Pancreas (tissue), 10 donors: Measurements from ENCODE around the gene ABI3BP. TPM values are rescaled to one million over a fixed set of nuclear protein-coding genes. Genes with fewer than 3 reads are reported as not detected.
"Not testable (repeated sequence)": the region's sequence is repeated elsewhere in the genome, so short reads cannot be mapped to it uniquely, and the experiment has no call there.

ENCODE experiments used
- ATAC-seq, 4 donors: fragments of 200-7000 bp; cut with Tn5 transposase; one replicate each; pipeline versions ENCODE4 v1.8.0 to v1.9.1; 2020; ENCODE audit warnings: mild to moderate bottlenecking in 4 of 4, moderate library complexity in 4 of 4
- DNase-seq, 6 donors: peaks; one replicate each; pipeline ENCODE4 v3.0.0-alpha.2; 2020
- FAIRE-seq: peaks from 2 replicates; lab custom pipeline; 2012; peaks lifted over from hg19 to GRCh38; lab: Jason Lieb, UNC
- H3K27ac ChIP-seq, 4 donors: fragments of 200-600 bp; sonication (generic); 1 replicate in 3 of 4; 2 replicates in 1 of 4; pipeline versions ENCODE4 v1.5.0 to v1.8.0; 2020
- H3K27me3 ChIP-seq, 4 donors: fragments of 200-600 bp; one replicate each; pipeline ENCODE4 v1.8.0; 2021
- H3K36me3 ChIP-seq, 3 donors: fragments of 200-600 bp; sonication (generic) in 1 of 3; one replicate each; pipeline versions ENCODE4 v1.5.0 to v1.8.0; 2020 to 2021
- H3K4me1 ChIP-seq, 3 donors: fragments of 200-600 bp; one replicate each; pipeline ENCODE4 v1.8.0; 2021
- H3K4me3 ChIP-seq, 4 donors: fragments of 200-600 bp; sonication (generic) in 2 of 4; one replicate each; pipeline versions ENCODE4 v1.5.0 to v1.8.0; 2020 to 2021
- H3K9me3 ChIP-seq, 4 donors: fragments of 200-600 bp; one replicate each; pipeline ENCODE4 v1.8.0; 2021
- WGBS, 2 donors: extraction: QIAGEN DNeasy Blood & Tissue Kit; methylation state at CpG; one replicate each; pipeline ENCODE4 v1.1.7; 2013; 5-methylcytosine and 5-hydroxymethylcytosine counted together
- intact Hi-C, 3 donors: fragments of 100-400 bp; cut with DNase I; formaldehyde crosslinking; loops; one replicate each; pipeline versions ENCODE4 v1.11.1 to v1.14.2; 2022
- polyA plus RNA-seq, 2 donors: library from polyadenylated mRNA; stranded (reverse); fragments of 200-250 nt; gene quantifications; one replicate each; pipeline ENCODE4 v1.2.3, GENCODE V29; 2013
- total RNA-seq, 6 donors: library from RNA; stranded (reverse); fragmentation: NEBNext Ultra II Directional in 4 of 6; extraction: Animal tissue kit (Norgen Biotek cat#: 25700) in 4 of 6; gene quantifications; one replicate each; pipeline versions ENCODE4 v1.2.1 to v1.2.4, GENCODE V29; 2021 to 2023
- TF ChIP-seq, protein P1 (sequence below), 4 donors: fragments of 200-600 bp; sonication (generic) in 3 of 4; IDR thresholded peaks; one replicate each; pipeline versions ENCODE4 v1.5.0 to v1.8.0; 2021; ENCODE audit warnings: antibody characterized with exemption in 4 of 4
- donor health status: healthy with polysubstance abuse.
- donor health status: DM: no; HTN: no; CAD: no; lungs with moderate emphysema.
- donor health status: DM: no; HTN: no; CAD: no.
- donor health status: control.
- donor health status: control.
- donor health status: Bipolar disorder and iron deficiency.
- donor health status: DM: yes; HTN: yes; CAD: no.
- donor health status: DM: no; HTN: no; CAD: no.
- donor health status: DM: no; HTN: no; CAD: no.
- donor health status: DM: yes; HTN: yes; CAD: no.

The ABI3BP gene
- total and polyA plus RNA-seq, 8 donors: 2.6 to 25.3 (median 5.8) TPM

DNA sequence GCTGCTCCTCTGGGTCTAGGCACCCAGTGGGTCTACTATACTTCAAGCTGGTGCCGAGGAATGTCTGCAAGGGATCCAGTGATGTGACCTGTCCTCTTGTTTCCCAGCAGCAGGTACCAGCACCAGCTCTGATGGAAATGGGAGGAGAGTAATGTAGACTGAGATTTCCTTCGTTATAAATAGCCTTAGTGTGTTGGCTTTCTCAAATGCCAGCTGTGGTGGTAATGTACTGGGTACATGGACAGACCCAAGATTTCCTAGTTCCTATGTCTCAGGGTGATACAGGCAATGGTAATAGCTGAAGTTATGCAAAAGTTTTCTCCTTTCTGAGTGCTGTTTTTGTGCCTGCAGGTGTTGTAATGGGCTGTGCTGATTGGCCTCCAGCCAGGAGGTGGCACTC lies 33.0 kb upstream of the ABI3BP start:
- TF ChIP-seq, protein P1, sequence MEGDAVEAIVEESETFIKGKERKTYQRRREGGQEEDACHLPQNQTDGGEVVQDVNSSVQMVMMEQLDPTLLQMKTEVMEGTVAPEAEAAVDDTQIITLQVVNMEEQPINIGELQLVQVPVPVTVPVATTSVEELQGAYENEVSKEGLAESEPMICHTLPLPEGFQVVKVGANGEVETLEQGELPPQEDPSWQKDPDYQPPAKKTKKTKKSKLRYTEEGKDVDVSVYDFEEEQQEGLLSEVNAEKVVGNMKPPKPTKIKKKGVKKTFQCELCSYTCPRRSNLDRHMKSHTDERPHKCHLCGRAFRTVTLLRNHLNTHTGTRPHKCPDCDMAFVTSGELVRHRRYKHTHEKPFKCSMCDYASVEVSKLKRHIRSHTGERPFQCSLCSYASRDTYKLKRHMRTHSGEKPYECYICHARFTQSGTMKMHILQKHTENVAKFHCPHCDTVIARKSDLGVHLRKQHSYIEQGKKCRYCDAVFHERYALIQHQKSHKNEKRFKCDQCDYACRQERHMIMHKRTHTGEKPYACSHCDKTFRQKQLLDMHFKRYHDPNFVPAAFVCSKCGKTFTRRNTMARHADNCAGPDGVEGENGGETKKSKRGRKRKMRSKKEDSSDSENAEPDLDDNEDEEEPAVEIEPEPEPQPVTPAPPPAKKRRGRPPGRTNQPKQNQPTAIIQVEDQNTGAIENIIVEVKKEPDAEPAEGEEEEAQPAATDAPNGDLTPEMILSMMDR (IDR thresholded peaks at IDR 0.05): no peak
- no peak for DNase-seq
- intact Hi-C loops: no loop called here
- WGBS, 2 donors: 52 to 69% methylated on average over 2 of the region's 2 CpGs
- Histone ChIP-seq H3K4me3 (no peak overlapping the region), H3K27me3 (no peaks in the 10 kb centered on the region), H3K36me3 (no peaks in the 10 kb centered on the region), H3K4me1 (no peaks in the 10 kb centered on the region), H3K9me3 (no peaks in the 10 kb centered on the region), H3K27ac (no peak overlapping the region)
- no peak for FAIRE-seq
- no peak for ATAC-seq

DNA sequence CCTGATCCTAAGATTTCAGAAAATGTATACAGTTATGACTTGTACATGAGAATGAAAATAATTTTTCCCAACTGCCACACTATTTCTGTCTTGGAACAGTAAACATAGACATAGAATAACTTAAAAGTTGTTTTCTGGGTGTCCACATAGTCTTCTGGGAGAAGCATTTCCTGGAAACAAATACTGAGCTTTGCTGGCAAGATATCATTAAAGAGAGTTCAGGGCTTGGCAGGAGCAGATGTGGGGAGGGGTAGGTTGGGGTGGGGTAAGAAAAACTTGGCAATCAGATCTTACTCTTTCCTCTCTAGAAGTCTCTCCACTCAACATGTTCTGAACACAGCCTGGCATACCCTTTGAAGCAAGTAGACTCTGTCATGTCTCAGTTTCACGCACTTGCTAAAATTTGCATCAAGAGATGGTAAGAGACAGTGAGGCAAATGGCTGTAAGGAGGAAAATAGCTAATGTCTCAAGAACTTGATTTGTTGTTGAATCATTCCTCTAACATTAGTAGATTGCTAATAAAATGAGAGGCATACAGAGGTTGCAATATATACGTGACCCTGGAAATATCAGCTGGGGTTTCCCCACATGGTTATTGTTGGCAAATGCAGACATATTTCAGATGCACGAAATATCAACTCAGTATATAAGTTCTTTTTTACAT lies 27.3 kb upstream of the ABI3BP start:
- no peaks in the 10 kb centered on the region for H3K4me1 ChIP-seq
- DNase-seq (no peak), ATAC-seq (no peak), FAIRE-seq (no peak)
- 60 to 63% methylated on average over 3 of the region's 3 CpGs for WGBS, 2 donors
- no peaks in the 10 kb centered on the region for H3K9me3 ChIP-seq
- intact Hi-C loops: no loop called here
- H3K4me3 ChIP-seq: no peak overlapping the region
- H3K36me3 ChIP-seq: no peaks in the 10 kb centered on the region
- H3K27me3 ChIP-seq: no peaks in the 10 kb centered on the region
- TF ChIP-seq, protein P1 (IDR thresholded peaks at IDR 0.05): no peak
- no peak overlapping the region for H3K27ac ChIP-seq

DNA sequence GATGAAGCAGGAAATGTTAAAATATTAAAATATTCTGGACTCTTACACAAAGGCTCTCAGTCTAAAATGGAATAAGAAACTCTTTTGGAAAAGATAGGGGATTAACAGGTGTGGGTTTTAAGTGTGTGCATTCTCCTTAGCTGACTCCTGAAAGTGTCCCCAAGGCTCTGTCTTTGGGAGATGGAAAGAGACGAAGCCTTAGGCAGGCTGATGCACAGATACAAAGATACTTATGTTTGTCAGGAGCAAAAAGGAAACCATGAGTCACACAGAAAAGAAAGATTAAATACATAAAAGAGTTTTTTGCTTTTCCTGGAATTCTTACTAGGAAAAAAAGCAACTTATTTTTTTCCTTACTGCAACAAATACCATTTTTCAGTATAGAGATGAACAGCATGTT lies 23.8 kb upstream of the ABI3BP start:
- no peaks in the 10 kb centered on the region for H3K27me3 ChIP-seq
- no peak for DNase-seq
- no peaks in the 10 kb centered on the region for H3K36me3 ChIP-seq
- no peaks in the 10 kb centered on the region for H3K9me3 ChIP-seq
- no peak for FAIRE-seq
- TF ChIP-seq, protein P1 (IDR thresholded peaks at IDR 0.05): no peak
- no peak overlapping the region for H3K4me3 ChIP-seq
- intact Hi-C loops: no loop called here
- ATAC-seq: no peak
- H3K4me1 ChIP-seq: no peaks in the 10 kb centered on the region
- whole genome bisulfite sequencing, 2 donors: 56 to 62% methylated on average over 1 of the region's 1 CpG
- no peak overlapping the region for H3K27ac ChIP-seq

DNA sequence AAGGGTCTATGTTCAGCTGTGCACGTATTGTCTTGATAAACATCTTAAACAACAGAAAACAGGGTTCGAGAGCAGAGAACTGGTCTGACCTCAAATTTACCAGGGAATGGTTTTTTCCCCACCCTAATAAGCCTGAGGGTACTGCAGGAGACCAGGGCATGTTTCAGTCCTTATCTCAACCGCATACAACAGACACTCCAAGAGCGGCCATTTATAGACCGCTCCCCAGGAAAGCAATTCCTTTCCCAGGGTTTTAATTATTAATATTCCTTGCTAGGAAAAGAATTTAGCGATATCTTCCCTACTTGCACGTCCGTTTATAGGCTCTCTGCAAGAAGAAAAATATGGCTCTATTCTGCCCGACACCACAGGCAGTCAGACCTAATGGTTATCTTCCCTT lies 19.1 kb upstream of the ABI3BP start:
- ATAC-seq, H3K36me3 ChIP-seq, H3K9me3 ChIP-seq, H3K27ac ChIP-seq, H3K4me1 ChIP-seq, DNase-seq, FAIRE-seq, H3K27me3 ChIP-seq, H3K4me3 ChIP-seq, intact Hi-C loops: not testable (repeated sequence)
- 74 to 81% methylated on average over 8 to 9 of the region's 9 CpGs for WGBS, 2 donors

DNA sequence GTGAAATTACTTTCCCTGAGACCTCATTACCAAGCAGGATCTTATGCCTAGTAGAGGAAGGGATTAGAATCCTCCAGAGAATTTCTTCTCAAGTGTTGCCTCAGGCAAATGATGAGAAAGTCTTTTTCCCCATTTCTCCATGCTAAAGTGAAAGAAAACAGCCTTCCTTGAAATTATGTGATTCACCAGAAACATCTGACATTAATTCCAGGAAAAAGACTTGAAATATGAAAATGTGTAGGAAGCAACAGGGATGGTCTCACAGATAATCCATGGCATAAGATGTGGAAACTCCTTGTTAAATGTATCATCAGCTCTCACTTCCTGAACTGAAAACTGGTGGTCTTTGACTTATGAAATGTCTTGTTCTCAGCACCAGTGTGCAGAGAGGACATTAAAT lies 17.9 kb upstream of the ABI3BP start:
- Histone ChIP-seq H3K27me3 (no peaks in the 10 kb centered on the region), H3K9me3 (no peaks in the 10 kb centered on the region), H3K4me3 (no peak overlapping the region), H3K4me1 (no peaks in the 10 kb centered on the region), H3K36me3 (no peaks in the 10 kb centered on the region), H3K27ac (no peak overlapping the region)
- intact Hi-C loops: no loop called here
- TF ChIP-seq, protein P1 (IDR thresholded peaks at IDR 0.05): no peak
- FAIRE-seq: no peak
- ATAC-seq: no peak
- DNase-seq: no peak
